Chondrocyte (in vitro differentiated cells): ENCODE measurements around the gene VIL1. TPM values are rescaled to one million over a fixed set of nuclear protein-coding genes. Genes with fewer than 3 reads are reported as not detected.

Experiments used
- DNase-seq: peaks from one replicate; pipeline ENCODE4 v3.0.0; 2021; ENCODE audit warnings: mixed read lengths, low spot score
- H3K27ac Mint-ChIP-seq: one replicate; pipeline ENCODE4 v1.8.0; 2021; ENCODE audit warnings: mild to moderate bottlenecking, moderate library complexity, mixed read lengths; ENCODE audit not compliant: unreplicated experiment
- H3K27me3 Mint-ChIP-seq: 2 replicates; pipeline ENCODE4 v1.8.0; 2021; ENCODE audit warnings: low read depth, mixed read lengths
- H3K36me3 Mint-ChIP-seq: 2 replicates; pipeline ENCODE4 v1.8.0; 2021; ENCODE audit warnings: low read depth, mixed read lengths
- H3K4me1 Mint-ChIP-seq: 2 replicates; pipeline ENCODE4 v1.8.0; 2021; ENCODE audit warnings: low read depth, mild to moderate bottlenecking, mixed read lengths
- H3K4me3 Mint-ChIP-seq: one replicate; pipeline ENCODE4 v1.8.0; 2021; ENCODE audit warnings: mild to moderate bottlenecking, moderate library complexity, mixed read lengths; ENCODE audit not compliant: unreplicated experiment
- H3K9me3 Mint-ChIP-seq: 2 replicates; pipeline ENCODE4 v1.8.0; 2021; ENCODE audit warnings: low read depth, mixed read lengths
- CTCF ChIP-seq: fragments of 200-600 bp; sonication (generic); IDR thresholded peaks from 2 replicates; pipeline ENCODE4 v1.5.0; 2021; ENCODE audit warnings: antibody characterized with exemption, mild to moderate bottlenecking, moderate library complexity
- total RNA-seq: library from RNA; stranded (reverse); gene quantifications from 3 replicates; pipeline ENCODE4 v1.2.1, GENCODE V29; 2021

The VIL1 gene
- total RNA-seq, 1 donor from 2014 or later: not detected

GRCh38 chr2:218395456-218395825, 23.5 kb upstream of the VIL1 start:
- no peak for TF ChIP-seq CTCF
- Mint-ChIP-seq H3K4me1 (peaks cover 25% of the 10 kb centered on the region), H3K36me3 (no peaks in the 10 kb centered on the region), H3K4me3 (peak overlapping the region; percentile 74), H3K27me3 (no peaks in the 10 kb centered on the region), H3K27ac (peak overlapping the region; percentile 83), H3K9me3 (no peaks in the 10 kb centered on the region)
- DNase-seq: no peak

- TF ChIP-seq CTCF: peak; percentile 99
- no peaks in the 10 kb centered on the region for H3K27me3 Mint-ChIP-seq
- DNase-seq: peak; percentile 95
- H3K36me3 Mint-ChIP-seq: no peaks in the 10 kb centered on the region
- H3K4me1 Mint-ChIP-seq: peaks cover 25% of the 10 kb centered on the region
- H3K9me3 Mint-ChIP-seq: no peaks in the 10 kb centered on the region
- peak overlapping the region; percentile 98 for H3K27ac Mint-ChIP-seq
- peak overlapping the region; percentile 89 for H3K4me3 Mint-ChIP-seq
Measured at GRCh38 chr2:218395826-218396687, 22.9 kb upstream of the VIL1 start.

GRCh38 chr2:218396688-218397462, 22.0 kb upstream of the VIL1 start:
- H3K4me1 Mint-ChIP-seq: peaks cover 32% of the 10 kb centered on the region
- peak overlapping the region; percentile 98 for H3K27ac Mint-ChIP-seq
- H3K9me3 Mint-ChIP-seq: no peaks in the 10 kb centered on the region
- no peaks in the 10 kb centered on the region for H3K36me3 Mint-ChIP-seq
- no peaks in the 10 kb centered on the region for H3K27me3 Mint-ChIP-seq
- no peak for DNase-seq
- TF ChIP-seq CTCF: no peak
- H3K4me3 Mint-ChIP-seq: peak overlapping the region; percentile 89

GRCh38 chr2:218397463-218397819, 21.5 kb upstream of the VIL1 start:
- peaks cover 1% of the 10 kb centered on the region for H3K36me3 Mint-ChIP-seq
- DNase-seq: no peak
- H3K4me3 Mint-ChIP-seq: peak overlapping the region; percentile 89
- H3K4me1 Mint-ChIP-seq: peaks cover 32% of the 10 kb centered on the region
- no peak for TF ChIP-seq CTCF
- no peaks in the 10 kb centered on the region for H3K27me3 Mint-ChIP-seq
- H3K27ac Mint-ChIP-seq: peak overlapping the region; percentile 98
- H3K9me3 Mint-ChIP-seq: no peaks in the 10 kb centered on the region

DNA sequence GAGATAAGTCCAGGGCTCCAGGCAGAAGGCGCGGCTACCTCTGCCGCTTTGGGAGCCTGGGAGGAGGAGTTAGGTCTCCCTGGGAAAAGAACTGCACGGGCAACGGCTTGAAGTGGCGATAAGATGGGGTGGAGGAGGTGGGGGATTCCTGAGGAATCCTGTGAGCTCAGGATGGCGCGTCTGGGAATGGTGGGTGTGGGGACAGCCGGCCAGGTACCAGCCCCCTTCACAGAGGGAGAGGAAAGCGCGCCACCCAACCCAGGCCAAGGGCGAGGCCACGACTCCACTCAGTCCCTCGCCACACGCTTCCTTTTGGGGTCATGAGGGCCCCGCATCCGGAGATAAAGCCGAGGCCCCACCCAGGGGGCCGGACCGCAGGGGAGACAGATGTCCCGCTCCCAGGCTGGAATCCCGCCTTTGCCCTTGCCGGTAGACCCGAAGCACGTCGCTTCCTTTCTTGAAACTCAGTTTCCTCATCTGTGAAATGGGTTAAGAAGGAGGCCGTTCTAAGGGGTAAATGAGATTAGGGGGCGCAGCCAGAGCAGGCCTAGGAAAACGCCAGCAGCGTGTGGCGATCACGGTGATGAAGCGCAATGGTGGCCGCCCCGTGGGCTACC, 21.0 kb upstream of the VIL1 start:
- H3K4me1 Mint-ChIP-seq: peaks cover 32% of the 10 kb centered on the region
- peaks cover 1% of the 10 kb centered on the region for H3K36me3 Mint-ChIP-seq
- peak overlapping the region; percentile 89 for H3K4me3 Mint-ChIP-seq
- H3K27ac Mint-ChIP-seq: peak overlapping the region; percentile 98
- H3K27me3 Mint-ChIP-seq: no peaks in the 10 kb centered on the region
- no peak for DNase-seq
- no peak for TF ChIP-seq CTCF
- H3K9me3 Mint-ChIP-seq: no peaks in the 10 kb centered on the region
